Measurements from ENCODE around the gene MIXL1. TPM values are rescaled to one million over a fixed set of nuclear protein-coding genes. Genes with fewer than 3 reads are reported as not detected.
"Not testable (repeated sequence)": the region's sequence is repeated elsewhere in the genome, so short reads cannot be mapped to it uniquely, and the experiment has no call there.

The MIXL1 gene
- total RNA-seq, 1 experiment from 2014 or later, result 4.7 TPM

DNA sequence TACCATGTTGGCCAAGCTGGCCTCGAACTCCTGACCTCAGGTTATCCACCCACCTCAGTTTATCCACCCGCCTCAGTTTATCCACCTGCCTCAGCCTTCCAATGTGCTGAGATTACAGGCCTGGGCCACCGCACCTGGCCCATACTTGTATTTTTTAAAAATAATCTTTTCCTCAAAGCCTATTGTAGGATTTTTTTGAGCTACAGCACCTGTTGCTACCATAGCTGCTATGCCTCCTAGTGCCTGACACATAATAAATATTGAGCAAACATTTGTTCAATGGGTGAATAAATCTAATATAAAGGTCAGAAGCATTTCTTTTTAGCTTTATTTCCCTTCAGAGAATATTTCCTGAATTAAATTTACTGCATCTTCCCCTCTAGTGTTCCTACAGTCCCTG lies 21.2 kb upstream of the MIXL1 start:
- peaks cover 9 to 16% of the 10 kb centered on the region in 2 experiments for H3K4me1 Mint-ChIP-seq
- H3K27ac Mint-ChIP-seq, result peak overlapping the region in 1 of 3 experiments; percentile 11; a peak in 1 of 7 replicates
- no peak overlapping the region for H3K4me3 Mint-ChIP-seq
- Histone ChIP-seq H3K4me1 (ENCODE audit: insufficient read depth, low read length) (no peaks in the 10 kb centered on the region; the same call in 1 of the 2 replicates), H3K9ac (ENCODE audit: extremely low read depth, insufficient read length, low read length) (no peak overlapping the region), H3K4ac (ENCODE audit: low read depth, low read length) (no peak overlapping the region), H3K23ac (ENCODE audit: insufficient read length, low read depth, low read length) (no peak overlapping the region), H4K8ac (replicated peaks; ENCODE audit: insufficient read length, low read depth, low read length) (no peak overlapping the region), H4K20me1 (ENCODE audit: control insufficient read depth, insufficient read depth, insufficient read length) (no peaks in the 10 kb centered on the region), H3K79me2 (ENCODE audit: insufficient read depth, low read length) (no peaks in the 10 kb centered on the region), H2AFZ (ENCODE audit: low read length) (no peak overlapping the region), H3K14ac (ENCODE audit: insufficient read depth, low read length) (no peak overlapping the region), H3K27ac (ENCODE audit: insufficient read length, low read depth, low read length) (no peak overlapping the region), H3K27me3 (ENCODE audit: insufficient read depth, low read length) (no peaks in the 10 kb centered on the region; the same call in 1 of the 2 replicates), H2AK5ac (ENCODE audit: insufficient read length, low read length) (no peak overlapping the region), H3K23me2 (ENCODE audit: insufficient read length, low read depth, low read length, poor library complexity, severe bottlenecking) (no peaks in the 10 kb centered on the region), H3T11ph (ENCODE audit: low read length) (no peak overlapping the region), H3K56ac (ENCODE audit: insufficient read length, low read depth, low read length) (no peak overlapping the region), H2BK12ac (ENCODE audit: insufficient read length, low read depth, low read length) (no peak overlapping the region), H2BK15ac (ENCODE audit: low read depth, low read length) (no peak overlapping the region), H3K4me2 (ENCODE audit: insufficient read depth, insufficient read length, low read length) (no peak overlapping the region), H3K9me3 (ENCODE audit: control insufficient read depth, low read depth, low read length) (no peaks in the 10 kb centered on the region), H2BK5ac (ENCODE audit: insufficient read length, low read length) (no peak overlapping the region), H2BK20ac (ENCODE audit: low read depth, low read length, poor library complexity, severe bottlenecking) (no peak overlapping the region), H4K91ac (ENCODE audit: insufficient read length, low read depth, low read length) (no peak overlapping the region), H2BK120ac (ENCODE audit: low read depth, low read length, poor library complexity, severe bottlenecking) (no peak overlapping the region), H3K18ac (ENCODE audit: insufficient read length, low read depth, low read length) (no peak overlapping the region), H3K79me1 (ENCODE audit: insufficient read depth, low read depth, low read length, poor library complexity, severe bottlenecking) (no peaks in the 10 kb centered on the region), H4K5ac (ENCODE audit: insufficient read length, low read depth, low read length) (no peak overlapping the region)
- no peaks in the 10 kb centered on the region for H3K36me3 Mint-ChIP-seq (ENCODE audit: insufficient read depth in 1 of 3, low read depth in 3 of 3)
- DNase-seq, result no peak
- H3K9me3 Mint-ChIP-seq, result no peaks in the 10 kb centered on the region
- no CpG with 5 or more reads among the region's 3 CpGs for WGBS (ENCODE audit: extremely low coverage, insufficient read length, low lambda C conversion rate)
- TF ChIP-seq, protein P1, sequence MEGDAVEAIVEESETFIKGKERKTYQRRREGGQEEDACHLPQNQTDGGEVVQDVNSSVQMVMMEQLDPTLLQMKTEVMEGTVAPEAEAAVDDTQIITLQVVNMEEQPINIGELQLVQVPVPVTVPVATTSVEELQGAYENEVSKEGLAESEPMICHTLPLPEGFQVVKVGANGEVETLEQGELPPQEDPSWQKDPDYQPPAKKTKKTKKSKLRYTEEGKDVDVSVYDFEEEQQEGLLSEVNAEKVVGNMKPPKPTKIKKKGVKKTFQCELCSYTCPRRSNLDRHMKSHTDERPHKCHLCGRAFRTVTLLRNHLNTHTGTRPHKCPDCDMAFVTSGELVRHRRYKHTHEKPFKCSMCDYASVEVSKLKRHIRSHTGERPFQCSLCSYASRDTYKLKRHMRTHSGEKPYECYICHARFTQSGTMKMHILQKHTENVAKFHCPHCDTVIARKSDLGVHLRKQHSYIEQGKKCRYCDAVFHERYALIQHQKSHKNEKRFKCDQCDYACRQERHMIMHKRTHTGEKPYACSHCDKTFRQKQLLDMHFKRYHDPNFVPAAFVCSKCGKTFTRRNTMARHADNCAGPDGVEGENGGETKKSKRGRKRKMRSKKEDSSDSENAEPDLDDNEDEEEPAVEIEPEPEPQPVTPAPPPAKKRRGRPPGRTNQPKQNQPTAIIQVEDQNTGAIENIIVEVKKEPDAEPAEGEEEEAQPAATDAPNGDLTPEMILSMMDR (conservative IDR thresholded peaks at IDR 0.05), result no peak
- H3K27me3 Mint-ChIP-seq (ENCODE audit: low read depth), result peaks cover 3% of the 10 kb centered on the region

- DNase-seq; H3K9ac ChIP-seq (ENCODE audit: extremely low read depth, insufficient read length, low read length); H2BK15ac ChIP-seq (ENCODE audit: low read depth, low read length); H3K23me2 ChIP-seq (ENCODE audit: insufficient read length, low read depth, low read length, poor library complexity, severe bottlenecking); H2BK12ac ChIP-seq (ENCODE audit: insufficient read length, low read depth, low read length); H3K27me3 ChIP-seq (ENCODE audit: insufficient read depth, low read length); H3K4me3 Mint-ChIP-seq; H4K8ac ChIP-seq (replicated peaks; ENCODE audit: insufficient read length, low read depth, low read length); H2BK120ac ChIP-seq (ENCODE audit: low read depth, low read length, poor library complexity, severe bottlenecking); H3K4me1 ChIP-seq (ENCODE audit: insufficient read depth, low read length); H3K79me1 ChIP-seq (ENCODE audit: insufficient read depth, low read depth, low read length, poor library complexity, severe bottlenecking); H3K4ac ChIP-seq (ENCODE audit: low read depth, low read length); H3K27me3 Mint-ChIP-seq (ENCODE audit: low read depth); H4K20me1 ChIP-seq (ENCODE audit: control insufficient read depth, insufficient read depth, insufficient read length); H3K36me3 Mint-ChIP-seq (ENCODE audit: insufficient read depth in 1 of 3, low read depth in 3 of 3); H3K4me2 ChIP-seq (ENCODE audit: insufficient read depth, insufficient read length, low read length); H3K27ac ChIP-seq (ENCODE audit: insufficient read length, low read depth, low read length); H2AFZ ChIP-seq (ENCODE audit: low read length); H3T11ph ChIP-seq (ENCODE audit: low read length); H2BK5ac ChIP-seq (ENCODE audit: insufficient read length, low read length); H3K79me2 ChIP-seq (ENCODE audit: insufficient read depth, low read length); H3K14ac ChIP-seq (ENCODE audit: insufficient read depth, low read length); H2BK20ac ChIP-seq (ENCODE audit: low read depth, low read length, poor library complexity, severe bottlenecking); H3K9me3 Mint-ChIP-seq; H4K91ac ChIP-seq (ENCODE audit: insufficient read length, low read depth, low read length); H3K18ac ChIP-seq (ENCODE audit: insufficient read length, low read depth, low read length); H3K27ac Mint-ChIP-seq; H3K9me3 ChIP-seq (ENCODE audit: control insufficient read depth, low read depth, low read length); H4K5ac ChIP-seq (ENCODE audit: insufficient read length, low read depth, low read length); H3K56ac ChIP-seq (ENCODE audit: insufficient read length, low read depth, low read length); H3K23ac ChIP-seq (ENCODE audit: insufficient read length, low read depth, low read length); H2AK5ac ChIP-seq (ENCODE audit: insufficient read length, low read length): not testable (repeated sequence)
- no CpG with 5 or more reads among the region's 6 CpGs for WGBS (ENCODE audit: extremely low coverage, insufficient read length, low lambda C conversion rate)
- H3K4me1 Mint-ChIP-seq, result peaks cover 9 to 16% of the 10 kb centered on the region in 2 experiments
Measured at GRCh38 chr1:226202666-226203065, 20.8 kb upstream of the MIXL1 start.
